Psoas muscle (tissue), 8 donors: ENCODE measurements around the gene CSAD. TPM values are rescaled to one million over a fixed set of nuclear protein-coding genes. Genes with fewer than 3 reads are reported as not detected.

Source experiments
- ATAC-seq, 4 donors: fragments of 200-7000 bp; cut with Tn5 transposase; one replicate each; pipeline ENCODE4 v1.9.1; 2020; ENCODE audit warnings: moderate library complexity in 3 of 4, mild to moderate bottlenecking in 2 of 4
- DNase-seq, 2 donors: peaks; one replicate each; pipeline ENCODE4 v3.0.0-alpha.2; 2020
- H3K27ac ChIP-seq: fragments of 200-600 bp; one replicate; pipeline ENCODE4 v1.8.0; 2022
- H3K27me3 ChIP-seq, 3 donors: fragments of 200-600 bp in 1 of 3; one replicate each; pipeline versions ENCODE4 v1.6.1 to v1.8.0; 2013 to 2022; ENCODE audit warnings: low read length in 2 of 3, mild to moderate bottlenecking in 2 of 3, moderate library complexity in 1 of 3; ENCODE audit not compliant: insufficient read depth in 3 of 3
- H3K36me3 ChIP-seq, 2 donors: fragments of 200-600 bp in 1 of 2; one replicate each; pipeline versions ENCODE4 v1.6.1 to v1.8.0; 2013 to 2022; ENCODE audit warnings: low read depth in 1 of 2, mild to moderate bottlenecking in 1 of 2, moderate library complexity in 1 of 2; ENCODE audit not compliant: insufficient read depth in 1 of 2
- H3K4me1 ChIP-seq: fragments of 200-600 bp; one replicate; pipeline ENCODE4 v1.8.0; 2022
- H3K4me3 ChIP-seq: fragments of 200-600 bp; one replicate; pipeline ENCODE4 v1.8.0; 2022; ENCODE audit warnings: mild to moderate bottlenecking
- H3K9me3 ChIP-seq: fragments of 200-600 bp; one replicate; pipeline ENCODE4 v1.8.0; 2022
- WGBS, 3 donors: extraction: QIAGEN DNeasy Blood & Tissue Kit; methylation state at CpG; one replicate each; pipeline versions ENCODE4 v1.1.6 to v1.1.7; 2013; 5-methylcytosine and 5-hydroxymethylcytosine counted together
- intact Hi-C, 2 donors: fragments of 100-400 bp; cut with DNase I; formaldehyde crosslinking; loops; one replicate each; pipeline versions ENCODE4 v1.11.0 to v1.14.2; 2022
- polyA plus RNA-seq, 3 donors: library from polyadenylated mRNA; stranded (reverse); fragments of 200-250 nt; gene quantifications; one replicate each; pipeline ENCODE4 v1.2.3, GENCODE V29; 2013
- total RNA-seq, 4 donors: library from RNA; stranded (reverse); fragmentation: NEBNext Ultra II Directional in 2 of 4; extraction: Animal tissue kit (Norgen Biotek cat#: 25700) in 2 of 4; gene quantifications; one replicate each; pipeline versions ENCODE4 v1.2.1 to v1.2.4, GENCODE V29; 2021 to 2023
- TF ChIP-seq, protein P1 (sequence below): fragments of 200-600 bp; IDR thresholded peaks from one replicate; pipeline ENCODE4 v1.8.0; 2022; ENCODE audit warnings: antibody characterized with exemption
- donor health status: healthy with polysubstance abuse.
- donor health status: DM: no; HTN: no; CAD: no; lungs with moderate emphysema.
- donor health status: Bipolar disorder and iron deficiency.
- donor health status: healthy.
- donor health status: DM: yes; HTN: yes; CAD: no.
- donor health status: DM: no; HTN: no; CAD: no.
- donor health status: DM: no; HTN: no; CAD: no.
- donor health status: DM: yes; HTN: yes; CAD: no.

CSAD gene
- total and polyA plus RNA-seq, 7 donors = 3.9 to 7.8 (median 6.3) TPM

DNA sequence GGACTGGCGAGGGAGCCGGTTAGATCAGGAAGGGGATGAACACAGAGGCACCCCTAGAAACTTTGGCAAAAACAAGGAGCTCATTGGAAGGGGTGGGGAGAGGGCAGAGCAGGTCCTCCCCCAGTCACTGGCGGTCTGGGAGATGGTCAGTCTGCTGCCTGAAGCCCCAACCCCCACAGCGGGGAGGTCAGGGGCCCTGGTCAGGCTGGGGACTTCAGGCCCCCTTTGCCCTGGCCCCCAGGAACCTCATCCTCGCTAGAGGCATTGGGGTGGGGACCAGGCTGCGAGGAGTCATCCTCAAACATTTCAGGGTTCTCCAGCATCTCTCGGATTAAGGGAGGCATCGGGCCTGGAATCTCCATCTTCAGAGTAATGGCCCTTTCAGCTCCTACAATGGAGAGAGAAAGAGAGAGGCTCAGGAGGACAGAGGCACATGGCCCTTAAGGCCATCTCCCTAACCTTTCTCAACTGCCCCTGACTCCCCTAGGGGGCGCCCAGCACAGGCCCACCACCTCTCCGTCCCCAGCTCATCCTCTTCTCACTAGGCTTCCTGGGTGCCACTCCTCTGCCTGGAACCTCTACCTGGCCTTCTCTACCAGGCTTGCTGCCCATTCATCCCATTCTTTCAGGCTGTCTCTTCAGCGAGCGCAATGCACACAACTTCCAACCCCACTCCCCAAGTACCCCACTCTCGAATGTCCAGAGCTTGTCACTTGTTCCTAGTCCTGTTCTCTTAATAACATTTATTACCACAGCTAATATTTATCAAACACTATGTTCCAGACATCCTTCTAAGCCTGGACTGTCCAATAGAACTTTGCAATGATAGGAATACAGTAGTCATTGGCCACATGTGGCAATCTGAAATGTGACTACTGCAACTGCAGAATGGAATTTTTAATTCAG, 31.0 kb upstream of the CSAD start:
- H3K4me3 ChIP-seq = no peak overlapping the region
- no peaks in the 10 kb centered on the region for H3K27me3 ChIP-seq
- DNase-seq (no peak), ATAC-seq (no peak)
- H3K9me3 ChIP-seq = no peaks in the 10 kb centered on the region
- H3K27ac ChIP-seq = no peak overlapping the region
- TF ChIP-seq, protein P1, sequence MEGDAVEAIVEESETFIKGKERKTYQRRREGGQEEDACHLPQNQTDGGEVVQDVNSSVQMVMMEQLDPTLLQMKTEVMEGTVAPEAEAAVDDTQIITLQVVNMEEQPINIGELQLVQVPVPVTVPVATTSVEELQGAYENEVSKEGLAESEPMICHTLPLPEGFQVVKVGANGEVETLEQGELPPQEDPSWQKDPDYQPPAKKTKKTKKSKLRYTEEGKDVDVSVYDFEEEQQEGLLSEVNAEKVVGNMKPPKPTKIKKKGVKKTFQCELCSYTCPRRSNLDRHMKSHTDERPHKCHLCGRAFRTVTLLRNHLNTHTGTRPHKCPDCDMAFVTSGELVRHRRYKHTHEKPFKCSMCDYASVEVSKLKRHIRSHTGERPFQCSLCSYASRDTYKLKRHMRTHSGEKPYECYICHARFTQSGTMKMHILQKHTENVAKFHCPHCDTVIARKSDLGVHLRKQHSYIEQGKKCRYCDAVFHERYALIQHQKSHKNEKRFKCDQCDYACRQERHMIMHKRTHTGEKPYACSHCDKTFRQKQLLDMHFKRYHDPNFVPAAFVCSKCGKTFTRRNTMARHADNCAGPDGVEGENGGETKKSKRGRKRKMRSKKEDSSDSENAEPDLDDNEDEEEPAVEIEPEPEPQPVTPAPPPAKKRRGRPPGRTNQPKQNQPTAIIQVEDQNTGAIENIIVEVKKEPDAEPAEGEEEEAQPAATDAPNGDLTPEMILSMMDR = peak; percentile 8
- intact Hi-C loops = loop anchor here in 1 of 2 donors (2.0 kb wide), 1 partner anchor 75 kb away; no protein-coding TSS in a partner anchor
- 83 to 90% (median 88%) methylated on average over 13 of the region's 13 CpGs for whole genome bisulfite sequencing, 3 donors
- no peaks in the 10 kb centered on the region for H3K4me1 ChIP-seq
- H3K36me3 ChIP-seq = peaks cover 0 to 39% of the 10 kb centered on the region in 2 donors

DNA sequence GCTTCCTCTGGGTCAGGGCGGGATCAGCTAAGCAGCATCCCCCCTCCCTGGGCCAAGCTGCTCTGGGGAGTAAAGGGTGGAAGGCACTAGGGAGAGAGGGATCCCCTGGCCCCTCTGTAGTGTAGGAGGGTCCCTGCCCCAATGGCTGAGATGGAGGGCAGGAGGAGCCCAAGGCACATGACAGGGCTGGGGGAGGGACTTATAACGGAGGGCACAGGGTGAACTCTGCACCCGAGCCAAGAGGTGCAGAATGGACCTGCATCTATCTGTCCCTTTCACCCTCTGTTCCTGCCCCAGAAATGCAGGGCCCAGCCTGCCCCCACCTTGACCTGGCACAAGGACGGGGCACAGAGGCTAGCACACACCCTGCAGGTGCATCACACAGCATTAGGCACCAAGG, 30.1 kb upstream of the CSAD start:
- TF ChIP-seq, protein P1 = no peak
- WGBS, 3 donors = 81 to 95% (median 83%) methylated on average over 4 of the region's 4 CpGs
- Histone ChIP-seq H3K4me1 (no peaks in the 10 kb centered on the region), H3K9me3 (no peaks in the 10 kb centered on the region), H3K4me3 (no peak overlapping the region), H3K27me3 (no peaks in the 10 kb centered on the region), H3K36me3 (peaks cover 0 to 39% of the 10 kb centered on the region in 2 donors), H3K27ac (no peak overlapping the region)
- ATAC-seq = no peak
- no peak for DNase-seq
- intact Hi-C loops = no loop called here

DNA sequence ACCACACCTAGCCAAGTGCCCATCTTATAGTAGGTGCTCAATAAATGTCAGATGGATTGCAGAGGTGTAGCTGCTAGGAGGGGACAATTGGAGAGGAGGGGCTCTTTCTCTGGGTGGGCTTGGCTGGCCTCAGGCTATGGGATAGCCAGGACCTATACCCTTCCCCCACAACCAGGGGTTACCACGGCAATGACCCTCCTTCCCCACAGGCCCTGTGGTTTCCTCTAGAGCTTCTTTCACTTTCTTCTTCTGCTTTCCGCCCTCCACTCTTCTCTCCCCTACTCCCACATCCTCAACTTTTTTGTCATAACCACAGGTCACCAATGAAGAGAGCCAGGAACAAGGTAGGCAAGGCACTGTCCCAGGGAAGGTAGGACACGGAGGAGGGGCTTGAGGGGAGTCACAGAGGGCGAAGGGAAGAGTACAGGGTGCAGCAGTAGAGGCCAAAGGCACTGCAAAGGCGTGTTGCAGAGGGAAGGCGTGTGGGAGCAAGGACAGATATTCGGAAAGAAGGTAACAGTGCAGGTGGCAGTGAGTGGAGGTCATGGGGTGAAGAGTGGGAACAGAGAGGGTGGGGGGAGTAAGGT, 28.2 kb upstream of the CSAD start:
- no peaks in the 10 kb centered on the region for H3K4me1 ChIP-seq
- peaks cover 0 to 38% of the 10 kb centered on the region in 2 donors for H3K36me3 ChIP-seq
- intact Hi-C loops = no loop called here
- ATAC-seq (no peak), DNase-seq (no peak)
- H3K27ac ChIP-seq = no peak overlapping the region
- 69 to 75% (median 70%) methylated on average over 7 of the region's 7 CpGs for WGBS, 3 donors
- H3K4me3 ChIP-seq = no peak overlapping the region
- no peaks in the 10 kb centered on the region for H3K27me3 ChIP-seq
- H3K9me3 ChIP-seq = no peaks in the 10 kb centered on the region
- TF ChIP-seq, protein P1 = no peak

DNA sequence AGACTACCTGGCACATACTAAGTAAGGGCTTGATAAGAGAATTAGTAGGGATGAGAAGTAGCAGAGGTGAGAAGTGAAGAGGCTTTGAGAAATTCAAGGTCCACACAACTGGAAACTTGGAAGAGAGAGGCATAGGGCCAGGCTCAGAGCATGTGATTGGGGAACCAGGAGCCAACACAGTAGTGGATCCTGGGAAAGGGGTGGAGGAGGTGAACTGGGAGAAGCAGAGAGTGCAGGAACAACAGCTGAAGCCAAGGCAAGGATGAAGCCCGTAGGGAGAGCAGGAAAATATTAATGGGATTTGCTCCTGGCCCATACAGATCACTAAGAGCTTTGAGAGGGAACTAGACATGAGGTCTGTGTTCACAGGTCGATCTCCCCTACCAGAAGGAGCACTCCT, 27.7 kb upstream of the CSAD start:
- DNase-seq (no peak), ATAC-seq (no peak)
- no peaks in the 10 kb centered on the region for H3K4me1 ChIP-seq
- H3K9me3 ChIP-seq = no peaks in the 10 kb centered on the region
- WGBS, 3 donors = 29 to 53% (median 31%) methylated on average over 2 of the region's 2 CpGs
- H3K4me3 ChIP-seq = no peak overlapping the region
- TF ChIP-seq, protein P1 = no peak
- no peak overlapping the region for H3K27ac ChIP-seq
- H3K27me3 ChIP-seq = no peaks in the 10 kb centered on the region
- H3K36me3 ChIP-seq = peaks cover 0 to 33% of the 10 kb centered on the region in 2 donors
- intact Hi-C loops = no loop called here
